Psoas muscle (tissue), 8 donors: ENCODE data around the gene ALG12. TPM values are rescaled to one million over a fixed set of nuclear protein-coding genes. Genes with fewer than 3 reads are reported as not detected.

Experiments
- ATAC-seq, 4 donors: fragments of 200-7000 bp; cut with Tn5 transposase; one replicate each; pipeline ENCODE4 v1.9.1; 2020; ENCODE audit warnings: moderate library complexity in 3 of 4, mild to moderate bottlenecking in 2 of 4
- DNase-seq, 2 donors: peaks; one replicate each; pipeline ENCODE4 v3.0.0-alpha.2; 2020
- H3K27ac ChIP-seq: fragments of 200-600 bp; one replicate; pipeline ENCODE4 v1.8.0; 2022
- H3K27me3 ChIP-seq, 3 donors: fragments of 200-600 bp in 1 of 3; one replicate each; pipeline versions ENCODE4 v1.6.1 to v1.8.0; 2013 to 2022; ENCODE audit warnings: low read length in 2 of 3, mild to moderate bottlenecking in 2 of 3, moderate library complexity in 1 of 3; ENCODE audit not compliant: insufficient read depth in 3 of 3
- H3K36me3 ChIP-seq, 2 donors: fragments of 200-600 bp in 1 of 2; one replicate each; pipeline versions ENCODE4 v1.6.1 to v1.8.0; 2013 to 2022; ENCODE audit warnings: low read depth in 1 of 2, mild to moderate bottlenecking in 1 of 2, moderate library complexity in 1 of 2; ENCODE audit not compliant: insufficient read depth in 1 of 2
- H3K4me1 ChIP-seq: fragments of 200-600 bp; one replicate; pipeline ENCODE4 v1.8.0; 2022
- H3K4me3 ChIP-seq: fragments of 200-600 bp; one replicate; pipeline ENCODE4 v1.8.0; 2022; ENCODE audit warnings: mild to moderate bottlenecking
- H3K9me3 ChIP-seq: fragments of 200-600 bp; one replicate; pipeline ENCODE4 v1.8.0; 2022
- CTCF ChIP-seq: fragments of 200-600 bp; IDR thresholded peaks from one replicate; pipeline ENCODE4 v1.8.0; 2022; ENCODE audit warnings: antibody characterized with exemption
- WGBS, 3 donors: extraction: QIAGEN DNeasy Blood & Tissue Kit; methylation state at CpG; one replicate each; pipeline versions ENCODE4 v1.1.6 to v1.1.7; 2013; 5-methylcytosine and 5-hydroxymethylcytosine counted together
- intact Hi-C, 2 donors: fragments of 100-400 bp; cut with DNase I; formaldehyde crosslinking; loops; one replicate each; pipeline versions ENCODE4 v1.11.0 to v1.14.2; 2022
- polyA plus RNA-seq, 3 donors: library from polyadenylated mRNA; stranded (reverse); fragments of 200-250 nt; gene quantifications; one replicate each; pipeline ENCODE4 v1.2.3, GENCODE V29; 2013
- total RNA-seq, 4 donors: library from RNA; stranded (reverse); fragmentation: NEBNext Ultra II Directional in 2 of 4; extraction: Animal tissue kit (Norgen Biotek cat#: 25700) in 2 of 4; gene quantifications; one replicate each; pipeline versions ENCODE4 v1.2.1 to v1.2.4, GENCODE V29; 2021 to 2023
- donor health status: healthy with polysubstance abuse.
- donor health status: DM: no; HTN: no; CAD: no; lungs with moderate emphysema.
- donor health status: Bipolar disorder and iron deficiency.
- donor health status: healthy.
- donor health status: DM: yes; HTN: yes; CAD: no.
- donor health status: DM: no; HTN: no; CAD: no.
- donor health status: DM: no; HTN: no; CAD: no.
- donor health status: DM: yes; HTN: yes; CAD: no.

Gene ALG12
- total and polyA plus RNA-seq, 7 donors = 6.5 to 11.0 (median 8.2) TPM

DNA sequence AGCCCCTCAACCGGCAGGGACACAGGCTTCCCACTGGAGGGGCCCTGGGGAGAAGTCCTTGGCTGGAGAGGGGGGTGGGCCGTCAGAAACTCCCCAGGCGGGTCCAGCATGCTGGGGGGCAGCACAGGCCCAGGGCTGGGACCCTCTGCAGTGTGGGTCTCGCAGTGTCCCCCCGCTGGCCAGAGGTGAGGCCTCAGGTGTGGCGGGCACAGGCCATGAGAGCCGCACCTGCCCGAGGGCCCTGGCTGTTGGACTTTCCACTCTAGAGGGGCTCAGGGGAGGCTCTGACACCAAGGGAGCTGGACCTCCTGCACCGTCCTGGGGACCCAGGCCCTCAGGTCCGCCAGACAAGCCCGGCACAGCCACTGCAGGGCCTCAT lies 31.7 kb upstream of the ALG12 start:
- intact Hi-C loops = no loop called here
- H3K27ac ChIP-seq = no peak overlapping the region
- no peaks in the 10 kb centered on the region for H3K27me3 ChIP-seq
- TF ChIP-seq CTCF = no peak
- DNase-seq (no peak), ATAC-seq (no peak)
- no peaks in the 10 kb centered on the region for H3K9me3 ChIP-seq
- H3K36me3 ChIP-seq = no peaks in the 10 kb centered on the region
- no peak overlapping the region for H3K4me3 ChIP-seq
- 83 to 94% (median 94%) methylated on average over 6 to 11 of the region's 11 CpGs for WGBS, 3 donors
- H3K4me1 ChIP-seq = peaks cover 21% of the 10 kb centered on the region

DNA sequence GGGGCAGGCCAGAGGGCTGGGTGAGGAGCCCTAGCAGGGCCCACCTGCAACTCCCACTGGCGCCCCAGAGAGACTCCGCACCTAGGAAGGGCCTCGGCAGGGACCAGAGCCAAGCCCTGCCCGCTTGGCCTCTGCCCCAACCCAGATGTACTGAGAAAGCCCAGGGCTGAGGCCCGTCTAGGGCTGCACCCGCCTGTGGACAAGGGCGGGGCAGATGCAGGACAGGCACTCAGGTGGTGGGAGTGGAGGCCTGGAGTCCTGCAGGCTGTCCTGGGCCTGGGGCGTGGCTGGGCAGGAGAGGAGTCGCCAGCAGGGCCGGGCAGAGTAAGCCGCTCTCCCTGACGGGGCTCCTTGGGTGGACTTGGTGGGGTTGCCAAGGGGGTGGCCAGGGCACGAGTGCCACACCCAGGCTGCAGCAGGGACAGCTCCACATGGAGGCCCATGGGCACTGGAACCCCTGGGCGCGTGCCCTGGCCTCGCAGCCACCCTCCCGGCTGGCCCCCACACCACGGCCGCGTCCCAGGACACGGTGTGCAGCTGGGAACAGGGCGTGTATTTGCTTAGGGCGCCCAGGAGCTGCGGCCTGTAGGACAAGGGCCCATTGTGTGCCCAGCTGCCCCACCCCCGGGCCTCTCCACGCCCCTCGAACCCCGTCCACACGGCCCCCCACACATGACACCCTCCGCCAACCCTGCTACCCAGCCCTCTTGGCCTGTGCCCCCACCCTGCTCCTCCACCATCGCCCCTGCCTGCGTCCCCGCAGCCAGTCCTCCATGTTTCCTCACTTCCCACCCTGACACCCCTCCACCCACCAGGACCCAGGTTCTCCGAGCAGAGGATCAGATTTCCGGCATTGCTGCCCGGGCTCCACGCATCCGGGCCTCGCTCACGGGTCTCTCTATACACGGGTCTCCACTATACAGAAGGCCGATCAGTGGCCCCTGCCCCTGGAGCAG lies 31.0 kb upstream of the ALG12 start:
- no peak overlapping the region for H3K27ac ChIP-seq
- 78 to 88% (median 79%) methylated on average over 39 to 42 of the region's 42 CpGs for WGBS, 3 donors
- DNase-seq (no peak), ATAC-seq (peak in 1 of 4 donors; percentile 6)
- no peaks in the 10 kb centered on the region for H3K27me3 ChIP-seq
- no peaks in the 10 kb centered on the region for H3K9me3 ChIP-seq
- intact Hi-C loops = no loop called here
- no peak overlapping the region for H3K4me3 ChIP-seq
- no peak for TF ChIP-seq CTCF
- H3K36me3 ChIP-seq = no peaks in the 10 kb centered on the region
- H3K4me1 ChIP-seq = peaks cover 16% of the 10 kb centered on the region

GRCh38 chr22:49948116-49948957 lies 30.1 kb upstream of the ALG12 start:
- H3K4me3 ChIP-seq = no peak overlapping the region
- 89 to 94% (median 93%) methylated on average over 21 to 23 of the region's 23 CpGs for WGBS, 3 donors
- no peak for DNase-seq
- H3K4me1 ChIP-seq = peaks cover 7% of the 10 kb centered on the region
- no peaks in the 10 kb centered on the region for H3K36me3 ChIP-seq
- ATAC-seq = no peak
- no peak overlapping the region for H3K27ac ChIP-seq
- H3K27me3 ChIP-seq = no peaks in the 10 kb centered on the region
- intact Hi-C loops = no loop called here
- no peak for TF ChIP-seq CTCF
- H3K9me3 ChIP-seq = no peaks in the 10 kb centered on the region

DNA sequence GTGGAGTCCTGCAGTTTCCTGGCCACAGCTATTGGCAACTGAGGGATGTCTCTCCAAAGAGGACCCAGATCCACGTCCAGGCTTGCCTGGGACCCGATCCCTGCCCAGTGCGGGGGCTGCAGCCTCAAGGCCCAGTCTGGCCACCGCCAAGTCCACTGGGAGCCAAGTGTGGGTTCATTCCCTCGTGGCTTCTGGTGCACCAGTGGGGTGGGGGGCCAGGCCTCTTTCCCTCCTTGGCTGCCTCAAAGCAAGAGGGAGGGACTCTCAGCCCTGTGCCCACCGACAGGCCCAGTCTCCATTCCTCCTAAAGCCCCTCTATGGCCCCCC lies 29.0 kb upstream of the ALG12 start:
- no peak for ATAC-seq
- Histone ChIP-seq H3K9me3 (no peaks in the 10 kb centered on the region), H3K4me3 (no peak overlapping the region), H3K27me3 (no peaks in the 10 kb centered on the region), H3K36me3 (no peaks in the 10 kb centered on the region), H3K27ac (no peak overlapping the region), H3K4me1 (no peaks in the 10 kb centered on the region)
- TF ChIP-seq CTCF = no peak
- no peak for DNase-seq
- 79 to 91% (median 86%) methylated on average over 6 of the region's 6 CpGs for WGBS, 3 donors
- intact Hi-C loops = no loop called here
